Liver (tissue), 9 donors: ENCODE measurements around the gene SLX4IP. TPM values are rescaled to one million over a fixed set of nuclear protein-coding genes. Genes with fewer than 3 reads are reported as not detected.
"Not testable (repeated sequence)": the region's sequence is repeated elsewhere in the genome, so short reads cannot be mapped to it uniquely, and the experiment has no call there.

Source experiments
- DNase-seq: peaks from one replicate; pipeline ENCODE4 v3.0.0-alpha.2; 2017; ENCODE audit warnings: low spot score
- H3K27ac ChIP-seq, 2 donors: one replicate each; pipeline ENCODE4 v1.7.0; 2013; ENCODE audit warnings: inconsistent platforms in 2 of 2, low read length in 2 of 2, control low read depth in 1 of 2, low read depth in 1 of 2, mild to moderate bottlenecking in 1 of 2
- H3K27me3 ChIP-seq, 4 donors: one replicate each; pipeline versions ENCODE4 v1.6.1 to v1.7.0; 2013; ENCODE audit warnings: low read length in 3 of 4, inconsistent platforms in 1 of 4, mild to moderate bottlenecking in 1 of 4, moderate library complexity in 1 of 4; ENCODE audit not compliant: control insufficient read depth in 4 of 4, insufficient read depth in 4 of 4
- H3K36me3 ChIP-seq, 4 donors: one replicate each; pipeline versions ENCODE4 v1.6.1 to v1.7.0; 2013; ENCODE audit warnings: low read length in 3 of 4, mild to moderate bottlenecking in 3 of 4, low read depth in 1 of 4, moderate library complexity in 1 of 4; ENCODE audit not compliant: control insufficient read depth in 4 of 4, insufficient read depth in 3 of 4
- H3K4me1 ChIP-seq, 4 donors: one replicate each; pipeline versions ENCODE4 v1.6.1 to v1.7.0; 2013; ENCODE audit warnings: low read length in 3 of 4, mild to moderate bottlenecking in 3 of 4, moderate library complexity in 1 of 4; ENCODE audit not compliant: control insufficient read depth in 4 of 4, insufficient read depth in 4 of 4
- H3K4me3 ChIP-seq, 3 donors: one replicate each; pipeline versions ENCODE4 v1.6.1 to v1.7.0; 2013; ENCODE audit warnings: low read length in 3 of 3, control low read depth in 1 of 3, low read depth in 1 of 3, mild to moderate bottlenecking in 1 of 3
- H3K9ac ChIP-seq, 2 donors: one replicate each; pipeline ENCODE4 v1.7.0; 2013; ENCODE audit warnings: low read length in 2 of 2, mild to moderate bottlenecking in 2 of 2, moderate library complexity in 2 of 2, control low read depth in 1 of 2, low read depth in 1 of 2
- H3K9me3 ChIP-seq, 4 donors: one replicate each; pipeline versions ENCODE4 v1.6.1 to v1.7.0; 2013; ENCODE audit warnings: low read length in 3 of 4; ENCODE audit not compliant: control insufficient read depth in 4 of 4
- EGR1 ChIP-seq, 2 donors: IDR thresholded peaks; 2 replicates each; pipeline ENCODE4 v1.6.1; 2016 to 2018; ENCODE audit warnings: antibody characterized with exemption in 2 of 2, low read depth in 2 of 2
- FOXA1 ChIP-seq: IDR thresholded peaks from 2 replicates; pipeline ENCODE4 v1.6.1; 2016; ENCODE audit warnings: antibody characterized with exemption
- FOXA2 ChIP-seq: IDR thresholded peaks from 2 replicates; pipeline ENCODE4 v1.6.1; 2016; ENCODE audit warnings: antibody characterized with exemption
- HNF4A ChIP-seq, 2 donors: conservative IDR thresholded peaks; 2 replicates each; pipeline ENCODE4 v1.6.1; 2016; ENCODE audit warnings: antibody characterized with exemption in 2 of 2, mild to moderate bottlenecking in 2 of 2
- HNF4G ChIP-seq: IDR thresholded peaks from 2 replicates; pipeline ENCODE4 v1.6.1; 2016; ENCODE audit warnings: antibody characterized with exemption
- JUND ChIP-seq, 2 donors: IDR thresholded peaks; 2 replicates each; pipeline ENCODE4 v1.6.1; 2016; ENCODE audit warnings: antibody characterized with exemption in 2 of 2
- RAD21 ChIP-seq, 2 donors: IDR thresholded peaks; 2 replicates each; pipeline ENCODE4 v1.6.1; 2016; ENCODE audit warnings: antibody characterized with exemption in 2 of 2, mild to moderate bottlenecking in 2 of 2
- RXRA ChIP-seq, 2 donors: IDR thresholded peaks; 2 replicates each; pipeline ENCODE4 v1.6.1; 2017 to 2018; ENCODE audit warnings: antibody characterized with exemption in 2 of 2, mild to moderate bottlenecking in 1 of 2
- SP1 ChIP-seq: IDR thresholded peaks from 2 replicates; pipeline ENCODE4 v1.6.1; 2018; ENCODE audit warnings: antibody characterized with exemption, mild to moderate bottlenecking
- TAF1 ChIP-seq: conservative IDR thresholded peaks from 2 replicates; pipeline ENCODE4 v1.6.1; 2016; ENCODE audit warnings: antibody characterized with exemption, mild to moderate bottlenecking
- YY1 ChIP-seq: IDR thresholded peaks from 2 replicates; pipeline ENCODE4 v1.6.1; 2016; ENCODE audit warnings: antibody characterized with exemption, mild to moderate bottlenecking
- WGBS: extraction: QIAGEN DNeasy Blood & Tissue Kit; methylation state at CpG from one replicate; pipeline ENCODE4 v1.1.7; 2013; 5-methylcytosine and 5-hydroxymethylcytosine counted together
- polyA plus RNA-seq, 2 donors: library from polyadenylated mRNA; stranded (reverse) in 1 of 2; unstranded in 1 of 2; fragments of 200-250 nt in 1 of 2; fragments of >200 nt in 1 of 2; fragmentation: Nextera tagmentation in 1 of 2; extraction: Ambion mirVana in 1 of 2; gene quantifications; one replicate each; pipeline versions ENCODE4 v1.2.1 to v1.2.3, GENCODE V29; 2013 to 2015
- total RNA-seq, 2 donors: library from RNA; depleted of rRNA; stranded (reverse); fragments of >200 nt; gene quantifications; one replicate each; pipeline ENCODE4 v1.2.3, GENCODE V29; 2014
- TF ChIP-seq, protein P1 (sequence below): IDR thresholded peaks from 2 replicates; pipeline ENCODE4 v1.6.1; 2016; ENCODE audit warnings: antibody characterized with exemption
- TF ChIP-seq, protein P2 (sequence below): IDR thresholded peaks from 2 replicates; pipeline ENCODE4 v1.6.1; 2016; ENCODE audit warnings: antibody characterized with exemption, mild to moderate bottlenecking
- TF ChIP-seq, protein P3 (sequence below): fragments of 150-350 bp; IDR thresholded peaks from 2 replicates; pipeline ENCODE4 v1.5.1; 2017; ENCODE audit warnings: improper control_type of control experiment, low read depth, low read length; ENCODE audit not compliant: missing input control
- TF ChIP-seq, protein P4 (sequence below): IDR thresholded peaks from 2 replicates; pipeline ENCODE4 v1.6.1; 2016; ENCODE audit warnings: antibody characterized with exemption
- donor health status: healthy.
- donor health status: healthy.
- donor health status: healthy.
- donor health status: healthy.
- donor health status: healthy.

Gene SLX4IP
- total and polyA plus RNA-seq, 4 donors: 1.1 to 3.4 (median 2.7) TPM

DNA sequence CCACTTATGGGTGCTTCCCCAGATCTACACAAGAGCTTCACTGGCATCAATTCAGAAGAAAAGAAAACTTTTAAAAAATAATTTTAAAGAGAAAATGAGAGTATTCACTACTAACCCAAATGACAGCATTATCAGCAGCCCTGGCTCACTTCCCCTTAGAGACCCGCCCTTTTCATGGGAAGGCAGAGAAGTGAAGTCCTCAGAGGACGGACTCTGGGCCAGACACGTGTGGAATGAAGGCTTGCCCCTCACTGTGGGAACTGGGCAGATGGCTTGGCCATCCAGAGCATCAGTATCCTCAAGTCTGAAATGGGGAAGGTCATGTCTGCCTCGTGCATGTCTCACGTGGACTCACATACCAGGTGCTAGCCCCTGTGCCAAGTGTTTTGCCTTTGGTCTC, 175.1 kb downstream of the SLX4IP start:
- Histone ChIP-seq H3K4me1 (no peaks in the 10 kb centered on the region), H3K27ac (no peak overlapping the region), H3K9me3 (no peaks in the 10 kb centered on the region), H3K4me3 (no peak overlapping the region), H3K27me3 (no peaks in the 10 kb centered on the region), H3K9ac (no peak overlapping the region), H3K36me3 (peaks cover 0 to 2% (median 0%) of the 10 kb centered on the region in 4 donors)
- TF ChIP-seq HNF4A (conservative IDR thresholded peaks at IDR 0.05) (no peak), YY1 (no peak), SP1 (no peak), HNF4G (no peak), JUND (IDR thresholded peaks at IDR 0.05) (no peak), EGR1 (IDR thresholded peaks at IDR 0.05; ENCODE audit: low read depth in 2 of 2) (no peak), RAD21 (IDR thresholded peaks at IDR 0.05) (no peak), RXRA (IDR thresholded peaks at IDR 0.05) (no peak), FOXA2 (no peak), TAF1 (no peak)
- TF ChIP-seq, protein P1, sequence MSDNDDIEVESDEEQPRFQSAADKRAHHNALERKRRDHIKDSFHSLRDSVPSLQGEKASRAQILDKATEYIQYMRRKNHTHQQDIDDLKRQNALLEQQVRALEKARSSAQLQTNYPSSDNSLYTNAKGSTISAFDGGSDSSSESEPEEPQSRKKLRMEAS: no peak
- TF ChIP-seq, protein P2, sequence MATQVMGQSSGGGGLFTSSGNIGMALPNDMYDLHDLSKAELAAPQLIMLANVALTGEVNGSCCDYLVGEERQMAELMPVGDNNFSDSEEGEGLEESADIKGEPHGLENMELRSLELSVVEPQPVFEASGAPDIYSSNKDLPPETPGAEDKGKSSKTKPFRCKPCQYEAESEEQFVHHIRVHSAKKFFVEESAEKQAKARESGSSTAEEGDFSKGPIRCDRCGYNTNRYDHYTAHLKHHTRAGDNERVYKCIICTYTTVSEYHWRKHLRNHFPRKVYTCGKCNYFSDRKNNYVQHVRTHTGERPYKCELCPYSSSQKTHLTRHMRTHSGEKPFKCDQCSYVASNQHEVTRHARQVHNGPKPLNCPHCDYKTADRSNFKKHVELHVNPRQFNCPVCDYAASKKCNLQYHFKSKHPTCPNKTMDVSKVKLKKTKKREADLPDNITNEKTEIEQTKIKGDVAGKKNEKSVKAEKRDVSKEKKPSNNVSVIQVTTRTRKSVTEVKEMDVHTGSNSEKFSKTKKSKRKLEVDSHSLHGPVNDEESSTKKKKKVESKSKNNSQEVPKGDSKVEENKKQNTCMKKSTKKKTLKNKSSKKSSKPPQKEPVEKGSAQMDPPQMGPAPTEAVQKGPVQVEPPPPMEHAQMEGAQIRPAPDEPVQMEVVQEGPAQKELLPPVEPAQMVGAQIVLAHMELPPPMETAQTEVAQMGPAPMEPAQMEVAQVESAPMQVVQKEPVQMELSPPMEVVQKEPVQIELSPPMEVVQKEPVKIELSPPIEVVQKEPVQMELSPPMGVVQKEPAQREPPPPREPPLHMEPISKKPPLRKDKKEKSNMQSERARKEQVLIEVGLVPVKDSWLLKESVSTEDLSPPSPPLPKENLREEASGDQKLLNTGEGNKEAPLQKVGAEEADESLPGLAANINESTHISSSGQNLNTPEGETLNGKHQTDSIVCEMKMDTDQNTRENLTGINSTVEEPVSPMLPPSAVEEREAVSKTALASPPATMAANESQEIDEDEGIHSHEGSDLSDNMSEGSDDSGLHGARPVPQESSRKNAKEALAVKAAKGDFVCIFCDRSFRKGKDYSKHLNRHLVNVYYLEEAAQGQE: no peak
- TF ChIP-seq, protein P3, sequence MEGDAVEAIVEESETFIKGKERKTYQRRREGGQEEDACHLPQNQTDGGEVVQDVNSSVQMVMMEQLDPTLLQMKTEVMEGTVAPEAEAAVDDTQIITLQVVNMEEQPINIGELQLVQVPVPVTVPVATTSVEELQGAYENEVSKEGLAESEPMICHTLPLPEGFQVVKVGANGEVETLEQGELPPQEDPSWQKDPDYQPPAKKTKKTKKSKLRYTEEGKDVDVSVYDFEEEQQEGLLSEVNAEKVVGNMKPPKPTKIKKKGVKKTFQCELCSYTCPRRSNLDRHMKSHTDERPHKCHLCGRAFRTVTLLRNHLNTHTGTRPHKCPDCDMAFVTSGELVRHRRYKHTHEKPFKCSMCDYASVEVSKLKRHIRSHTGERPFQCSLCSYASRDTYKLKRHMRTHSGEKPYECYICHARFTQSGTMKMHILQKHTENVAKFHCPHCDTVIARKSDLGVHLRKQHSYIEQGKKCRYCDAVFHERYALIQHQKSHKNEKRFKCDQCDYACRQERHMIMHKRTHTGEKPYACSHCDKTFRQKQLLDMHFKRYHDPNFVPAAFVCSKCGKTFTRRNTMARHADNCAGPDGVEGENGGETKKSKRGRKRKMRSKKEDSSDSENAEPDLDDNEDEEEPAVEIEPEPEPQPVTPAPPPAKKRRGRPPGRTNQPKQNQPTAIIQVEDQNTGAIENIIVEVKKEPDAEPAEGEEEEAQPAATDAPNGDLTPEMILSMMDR: no peak
- DNase-seq: no peak
- 83% methylated on average over 5 of the region's 5 CpGs for WGBS

DNA sequence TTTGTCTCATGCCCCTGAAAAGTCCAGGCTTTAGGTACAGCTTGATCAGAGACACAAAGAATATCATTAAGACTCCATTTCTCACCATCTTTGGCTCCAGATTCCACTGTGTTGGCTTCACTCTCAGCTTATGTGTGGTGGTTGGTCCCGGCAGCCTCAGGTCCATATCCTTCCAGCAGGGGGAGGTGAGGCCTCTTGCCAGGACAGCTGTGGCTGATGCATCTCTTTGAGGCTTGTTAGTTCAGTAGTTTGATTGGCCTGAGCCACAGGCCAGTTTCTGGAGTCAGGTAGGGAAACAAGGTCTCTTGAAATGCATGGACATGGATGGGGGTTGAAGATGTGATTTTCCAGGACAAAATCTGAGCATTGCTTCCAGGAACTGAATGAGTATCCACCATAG, 176.3 kb downstream of the SLX4IP start:
- no peaks in the 10 kb centered on the region for H3K9me3 ChIP-seq
- DNase-seq: no peak
- no peak overlapping the region for H3K9ac ChIP-seq
- no peaks in the 10 kb centered on the region for H3K27me3 ChIP-seq
- TF ChIP-seq, protein P4, sequence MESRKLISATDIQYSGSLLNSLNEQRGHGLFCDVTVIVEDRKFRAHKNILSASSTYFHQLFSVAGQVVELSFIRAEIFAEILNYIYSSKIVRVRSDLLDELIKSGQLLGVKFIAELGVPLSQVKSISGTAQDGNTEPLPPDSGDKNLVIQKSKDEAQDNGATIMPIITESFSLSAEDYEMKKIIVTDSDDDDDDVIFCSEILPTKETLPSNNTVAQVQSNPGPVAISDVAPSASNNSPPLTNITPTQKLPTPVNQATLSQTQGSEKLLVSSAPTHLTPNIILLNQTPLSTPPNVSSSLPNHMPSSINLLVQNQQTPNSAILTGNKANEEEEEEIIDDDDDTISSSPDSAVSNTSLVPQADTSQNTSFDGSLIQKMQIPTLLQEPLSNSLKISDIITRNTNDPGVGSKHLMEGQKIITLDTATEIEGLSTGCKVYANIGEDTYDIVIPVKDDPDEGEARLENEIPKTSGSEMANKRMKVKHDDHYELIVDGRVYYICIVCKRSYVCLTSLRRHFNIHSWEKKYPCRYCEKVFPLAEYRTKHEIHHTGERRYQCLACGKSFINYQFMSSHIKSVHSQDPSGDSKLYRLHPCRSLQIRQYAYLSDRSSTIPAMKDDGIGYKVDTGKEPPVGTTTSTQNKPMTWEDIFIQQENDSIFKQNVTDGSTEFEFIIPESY: no peak
- TF ChIP-seq FOXA1: no peak
- TF ChIP-seq RXRA (IDR thresholded peaks at IDR 0.05): no peak
- peak; percentile 42 to 67 for TF ChIP-seq RAD21 (IDR thresholded peaks at IDR 0.05)
- no peak for TF ChIP-seq HNF4G
- peaks cover 0 to 2% (median 0%) of the 10 kb centered on the region in 4 donors for H3K36me3 ChIP-seq
- no peak overlapping the region for H3K27ac ChIP-seq
- no peak overlapping the region for H3K4me3 ChIP-seq
- no peaks in the 10 kb centered on the region for H3K4me1 ChIP-seq
- WGBS: 72% methylated on average over 1 of the region's 1 CpG

DNA sequence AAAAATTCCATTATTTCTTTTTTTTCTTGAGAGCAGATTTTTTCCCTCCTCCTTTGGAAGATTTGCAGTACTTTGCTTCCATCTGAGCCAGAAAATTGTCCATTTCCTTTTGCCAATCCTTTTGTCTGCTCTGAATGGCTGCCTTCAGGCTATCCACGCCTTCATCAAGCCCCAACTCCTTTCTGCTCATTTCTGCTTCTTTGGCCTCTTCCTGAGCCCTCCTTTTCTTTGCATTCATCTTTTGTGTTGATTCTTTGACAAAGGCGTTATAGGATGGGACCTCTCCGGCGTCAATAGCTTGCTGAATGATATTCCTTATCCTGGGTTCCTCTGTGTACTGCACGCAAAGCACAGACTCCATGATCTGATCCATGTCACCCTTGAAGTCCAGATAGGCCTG, 178.3 kb downstream of the SLX4IP start:
- H3K4me3 ChIP-seq, H3K4me1 ChIP-seq, H3K36me3 ChIP-seq, H3K9ac ChIP-seq, H3K27ac ChIP-seq, H3K9me3 ChIP-seq, H3K27me3 ChIP-seq, DNase-seq: not testable (repeated sequence)
- 97% methylated on average over 5 of the region's 5 CpGs for WGBS
